Endothelial cell of umbilical vein (primary cell): ENCODE results near the gene RAD51B.

Source experiments
- EZH2 ChIP-seq: IDR thresholded peaks from 2 replicates; pipeline ENCODE4 v1.6.1; 2012; ENCODE audit warnings: borderline replicate concordance, low read depth, mild to moderate bottlenecking, moderate library complexity, low read length, inconsistent platforms; ENCODE audit not compliant: severe bottlenecking
- POLR2A ChIP-seq: IDR thresholded peaks from 2 replicates; pipeline ENCODE4 v1.6.1; 2012; ENCODE audit warnings: low read depth, mild to moderate bottlenecking, control low read depth, low read length
- POLR2AphosphoS5 ChIP-seq: IDR thresholded peaks from 2 replicates; pipeline ENCODE4 v1.6.1; 2012; ENCODE audit warnings: low read depth, mild to moderate bottlenecking, control low read depth, low read length, moderate library complexity; ENCODE audit not compliant: insufficient read depth
- TF ChIP-seq, protein P1 (sequence below), 2 donors: IDR thresholded peaks; 1 replicate in 1 of 2; 2 replicates in 1 of 2; pipeline ENCODE4 v1.5.1; 2011; ENCODE audit warnings: low read length in 2 of 2, mild to moderate bottlenecking in 2 of 2, moderate library complexity in 2 of 2, control low read depth in 1 of 2, inconsistent platforms in 1 of 2, low read depth in 1 of 2; ENCODE audit not compliant: insufficient read depth in 1 of 2; ENCODE audit errors: extremely low read depth in 1 of 2
- TF ChIP-seq, protein P2 (sequence below): IDR thresholded peaks from 2 replicates; pipeline ENCODE4 v1.6.1; 2011; ENCODE audit not compliant: insufficient read depth, insufficient read length

DNA sequence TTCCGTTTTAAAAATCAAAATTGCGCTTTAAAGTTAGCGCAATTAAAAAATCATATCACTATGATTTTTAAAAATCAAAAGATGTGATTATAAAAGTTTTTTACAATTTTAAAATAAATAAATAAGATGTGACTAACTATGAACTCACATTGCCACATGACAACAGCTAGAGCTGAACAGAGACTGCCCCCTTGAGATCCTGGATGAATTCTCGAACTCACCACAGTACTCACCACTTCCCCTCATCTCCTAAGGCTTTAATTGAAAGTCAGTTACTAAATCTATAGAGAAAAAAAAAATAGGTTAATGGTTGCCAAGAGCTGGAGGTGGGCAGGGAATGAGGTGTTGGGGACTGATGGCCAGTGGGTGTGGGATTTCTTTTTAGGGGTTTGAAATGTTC is 589.1 kb downstream of the RAD51B start:
- TF ChIP-seq POLR2AphosphoS5: no peak
- TF ChIP-seq, protein P1, sequence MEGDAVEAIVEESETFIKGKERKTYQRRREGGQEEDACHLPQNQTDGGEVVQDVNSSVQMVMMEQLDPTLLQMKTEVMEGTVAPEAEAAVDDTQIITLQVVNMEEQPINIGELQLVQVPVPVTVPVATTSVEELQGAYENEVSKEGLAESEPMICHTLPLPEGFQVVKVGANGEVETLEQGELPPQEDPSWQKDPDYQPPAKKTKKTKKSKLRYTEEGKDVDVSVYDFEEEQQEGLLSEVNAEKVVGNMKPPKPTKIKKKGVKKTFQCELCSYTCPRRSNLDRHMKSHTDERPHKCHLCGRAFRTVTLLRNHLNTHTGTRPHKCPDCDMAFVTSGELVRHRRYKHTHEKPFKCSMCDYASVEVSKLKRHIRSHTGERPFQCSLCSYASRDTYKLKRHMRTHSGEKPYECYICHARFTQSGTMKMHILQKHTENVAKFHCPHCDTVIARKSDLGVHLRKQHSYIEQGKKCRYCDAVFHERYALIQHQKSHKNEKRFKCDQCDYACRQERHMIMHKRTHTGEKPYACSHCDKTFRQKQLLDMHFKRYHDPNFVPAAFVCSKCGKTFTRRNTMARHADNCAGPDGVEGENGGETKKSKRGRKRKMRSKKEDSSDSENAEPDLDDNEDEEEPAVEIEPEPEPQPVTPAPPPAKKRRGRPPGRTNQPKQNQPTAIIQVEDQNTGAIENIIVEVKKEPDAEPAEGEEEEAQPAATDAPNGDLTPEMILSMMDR (IDR thresholded peaks at IDR 0.05; ENCODE audit: extremely low read depth in 1 of 2, insufficient read depth in 1 of 2, low read depth in 1 of 2, low read length in 2 of 2): no peak
- no peak for TF ChIP-seq POLR2A
- TF ChIP-seq, protein P2, sequence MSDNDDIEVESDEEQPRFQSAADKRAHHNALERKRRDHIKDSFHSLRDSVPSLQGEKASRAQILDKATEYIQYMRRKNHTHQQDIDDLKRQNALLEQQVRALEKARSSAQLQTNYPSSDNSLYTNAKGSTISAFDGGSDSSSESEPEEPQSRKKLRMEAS: no peak
- no peak for TF ChIP-seq EZH2
